Coronary artery (tissue), 2 donors: Measurements from ENCODE around the gene SRI.

Experiments
- DNase-seq: peaks from one replicate; pipeline ENCODE4 v3.0.0-alpha.2; 2017; ENCODE audit warnings: low spot score
- H3K27ac ChIP-seq, 2 donors: fragments of 200-600 bp; sonication (generic); one replicate each; pipeline ENCODE4 v1.5.1; 2016 to 2019
- H3K4me3 ChIP-seq: fragments of 200-600 bp; sonication (generic); 2 replicates; pipeline ENCODE4 v1.5.1; 2016; ENCODE audit warnings: mild to moderate bottlenecking, moderate library complexity
- TF ChIP-seq, protein P1 (sequence below): fragments of 200-600 bp; sonication (generic); IDR thresholded peaks from one replicate; pipeline ENCODE4 v1.5.1; 2019; ENCODE audit warnings: antibody characterized with exemption

The SRI gene

DNA sequence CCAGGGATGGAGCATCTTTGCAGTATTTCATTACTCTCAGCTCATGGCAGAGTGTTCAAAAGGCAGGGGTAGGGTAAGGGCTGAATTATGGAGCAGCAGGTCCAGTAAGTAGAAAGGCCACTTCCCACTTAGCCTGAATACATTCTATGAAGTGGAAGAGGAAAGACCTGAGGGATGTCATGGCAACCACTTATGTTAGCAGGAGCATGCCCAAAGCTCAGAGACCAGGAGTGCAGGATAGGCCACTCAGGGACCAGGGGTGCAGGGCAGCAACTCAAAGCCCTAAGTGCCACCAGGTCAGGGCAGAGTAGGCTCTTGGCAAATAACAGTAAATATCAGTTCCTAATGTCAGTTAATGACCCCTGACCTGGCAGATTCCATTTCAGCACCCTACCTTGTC, 3.6 kb downstream of the SRI start:
- TF ChIP-seq, protein P1, sequence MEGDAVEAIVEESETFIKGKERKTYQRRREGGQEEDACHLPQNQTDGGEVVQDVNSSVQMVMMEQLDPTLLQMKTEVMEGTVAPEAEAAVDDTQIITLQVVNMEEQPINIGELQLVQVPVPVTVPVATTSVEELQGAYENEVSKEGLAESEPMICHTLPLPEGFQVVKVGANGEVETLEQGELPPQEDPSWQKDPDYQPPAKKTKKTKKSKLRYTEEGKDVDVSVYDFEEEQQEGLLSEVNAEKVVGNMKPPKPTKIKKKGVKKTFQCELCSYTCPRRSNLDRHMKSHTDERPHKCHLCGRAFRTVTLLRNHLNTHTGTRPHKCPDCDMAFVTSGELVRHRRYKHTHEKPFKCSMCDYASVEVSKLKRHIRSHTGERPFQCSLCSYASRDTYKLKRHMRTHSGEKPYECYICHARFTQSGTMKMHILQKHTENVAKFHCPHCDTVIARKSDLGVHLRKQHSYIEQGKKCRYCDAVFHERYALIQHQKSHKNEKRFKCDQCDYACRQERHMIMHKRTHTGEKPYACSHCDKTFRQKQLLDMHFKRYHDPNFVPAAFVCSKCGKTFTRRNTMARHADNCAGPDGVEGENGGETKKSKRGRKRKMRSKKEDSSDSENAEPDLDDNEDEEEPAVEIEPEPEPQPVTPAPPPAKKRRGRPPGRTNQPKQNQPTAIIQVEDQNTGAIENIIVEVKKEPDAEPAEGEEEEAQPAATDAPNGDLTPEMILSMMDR: no peak
- H3K4me3 ChIP-seq: no peak overlapping the region
- DNase-seq: no peak
- no peak overlapping the region for H3K27ac ChIP-seq

DNA sequence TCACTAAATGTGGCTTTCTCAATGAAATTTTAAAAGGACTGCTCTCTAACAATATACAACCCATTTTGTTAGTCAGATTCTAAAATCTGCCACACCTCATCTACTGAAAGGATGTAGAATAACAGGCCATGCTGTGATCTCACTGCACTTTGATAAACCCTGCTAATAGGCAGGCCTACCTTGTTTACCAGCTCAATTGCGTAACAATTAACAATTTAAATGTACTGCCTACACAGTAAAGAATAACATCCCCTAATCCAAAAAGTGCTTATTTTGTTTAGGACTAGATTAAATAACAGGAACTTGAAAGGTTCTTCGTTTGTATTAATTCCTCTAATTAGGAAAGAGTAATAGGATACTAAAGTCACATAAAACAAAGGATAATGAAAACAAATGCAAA, 4.5 kb downstream of the SRI start:
- no peak overlapping the region for H3K27ac ChIP-seq
- H3K4me3 ChIP-seq: no peak overlapping the region
- DNase-seq: no peak
- TF ChIP-seq, protein P1: no peak

GRCh38 chr7:88214456-88214855, 5.4 kb downstream of the SRI start:
- DNase-seq: no peak
- H3K27ac ChIP-seq: no peak overlapping the region
- no peak overlapping the region for H3K4me3 ChIP-seq
- TF ChIP-seq, protein P1: no peak

DNA sequence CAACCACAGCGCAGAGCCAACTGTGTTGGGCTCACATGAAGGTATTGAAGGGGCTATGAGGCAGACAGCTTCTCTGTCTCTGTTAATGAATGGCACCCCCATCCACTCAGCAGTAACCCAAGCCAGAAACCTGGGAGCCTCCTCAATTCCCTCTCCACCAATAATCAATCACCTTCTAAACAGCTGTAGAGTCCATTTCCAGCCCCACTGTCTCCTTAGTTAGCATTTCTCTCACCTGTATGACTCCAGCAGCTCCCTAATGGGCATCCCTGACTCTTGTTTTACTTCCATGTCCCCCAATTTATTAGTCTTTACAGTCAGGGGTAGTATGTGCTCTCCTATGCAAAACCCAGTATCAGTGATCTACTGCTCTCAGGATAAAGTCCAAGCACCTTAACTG, 6.9 kb downstream of the SRI start:
- DNase-seq: no peak
- TF ChIP-seq, protein P1: no peak
- H3K4me3 ChIP-seq: no peak overlapping the region
- H3K27ac ChIP-seq: no peak overlapping the region

- no peak for DNase-seq
- no peak overlapping the region for H3K27ac ChIP-seq
These were observed 11.3 kb downstream of the SRI start for GRCh38 chr7:88208521-88208920.

GRCh38 chr7:88206254-88206653, 13.6 kb downstream of the SRI start:
- Histone ChIP-seq H3K27ac (no peak overlapping the region), H3K4me3 (no peak overlapping the region)
- DNase-seq: no peak
- TF ChIP-seq, protein P1: no peak

More at GRCh38 chr7:88208521-88208920, 11.3 kb downstream of the SRI start:
- TF ChIP-seq, protein P1: no peak
- no peak overlapping the region for H3K4me3 ChIP-seq

DNA sequence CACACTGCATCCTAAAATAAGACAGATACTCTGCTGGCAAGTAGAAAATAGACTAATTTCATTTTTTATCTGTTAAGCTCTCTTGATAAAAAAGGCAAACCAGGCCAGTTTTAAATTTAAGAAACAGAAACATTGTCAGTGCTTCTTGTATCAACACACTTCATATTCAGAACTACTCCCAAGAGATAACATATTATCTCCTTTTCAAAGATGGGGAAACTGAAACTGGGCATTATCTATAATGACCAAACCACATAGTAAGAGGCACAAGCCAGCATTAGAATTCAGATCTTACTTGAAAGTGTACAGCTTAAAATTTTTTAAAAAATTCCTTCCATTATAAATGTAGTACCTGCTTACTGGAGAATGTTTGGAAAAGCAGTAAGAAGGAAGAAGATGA, 14.7 kb downstream of the SRI start:
- TF ChIP-seq, protein P1: no peak
- no peak for DNase-seq
- H3K27ac ChIP-seq: no peak overlapping the region
- no peak overlapping the region for H3K4me3 ChIP-seq
